ENCODE results near the gene RTN1.

DNA sequence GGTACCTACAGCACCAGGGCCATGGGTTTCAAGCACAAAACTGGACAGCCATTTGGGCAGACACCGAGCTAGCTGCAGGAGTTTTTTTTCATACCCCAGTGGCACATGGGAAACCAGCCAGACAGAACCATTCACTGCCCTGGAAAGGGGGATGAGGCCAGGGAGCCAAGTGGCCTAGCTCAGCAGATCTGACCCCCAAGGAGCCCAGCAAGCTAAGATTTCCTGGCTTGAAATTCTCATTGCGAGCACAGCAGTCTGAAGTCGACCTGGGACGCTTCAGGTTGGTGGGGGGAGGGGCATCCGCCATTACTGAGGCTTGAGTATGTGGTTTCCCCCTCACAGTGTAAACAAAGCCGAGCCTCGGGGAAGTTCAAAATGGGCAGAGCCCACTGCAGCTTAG is 212.8 kb downstream of the RTN1 start:
- no peak for TF ChIP-seq EZH2 (IDR thresholded peaks at IDR 0.05; ENCODE audit: insufficient read depth, poor library complexity, severe bottlenecking)
- no peak for TF ChIP-seq EZH2phosphoT487 (IDR thresholded peaks at IDR 0.05; ENCODE audit: insufficient read depth, low read depth)

All from GM23248 (cell line).